HK-2 (cell line): ENCODE results near the gene TMEM26.
"Not testable (repeated sequence)": the region's sequence is repeated elsewhere in the genome, so short reads cannot be mapped to it uniquely, and the experiment has no call there.

Experiments used
- DNase-seq: peaks from one replicate; pipeline ENCODE4 v3.0.0-alpha.2; 2018; ENCODE audit not compliant: unreplicated experiment

The TMEM26 gene

GRCh38 chr10:61399406-61399805 lies 53.8 kb downstream of the TMEM26 start:
- no peak for DNase-seq

- no peak for DNase-seq
Measured at GRCh38 chr10:61398366-61399129, 54.6 kb downstream of the TMEM26 start.

GRCh38 chr10:61397175-61397986 lies 55.8 kb downstream of the TMEM26 start:
- no peak for DNase-seq

- no peak for DNase-seq
Measured at GRCh38 chr10:61391281-61391680, 61.9 kb downstream of the TMEM26 start.

GRCh38 chr10:61390851-61391250 lies 62.3 kb downstream of the TMEM26 start:
- no peak for DNase-seq

- no peak for DNase-seq
Measured at GRCh38 chr10:61389887-61390286, 63.3 kb downstream of the TMEM26 start.

GRCh38 chr10:61388986-61389385 lies 64.2 kb downstream of the TMEM26 start:
- not testable (repeated sequence) for DNase-seq

- no peak for DNase-seq
Measured at GRCh38 chr10:61385231-61386001, 67.8 kb downstream of the TMEM26 start.

GRCh38 chr10:61381153-61381552 lies 72.0 kb downstream of the TMEM26 start:
- DNase-seq: not testable (repeated sequence)

GRCh38 chr10:61378865-61379264 lies 74.3 kb downstream of the TMEM26 start:
- no peak for DNase-seq

- no peak for DNase-seq
Measured at GRCh38 chr10:61376908-61377368, 76.2 kb downstream of the TMEM26 start.

- DNase-seq: no peak
Measured at GRCh38 chr10:61376377-61376776, 76.8 kb downstream of the TMEM26 start.

- DNase-seq: no peak
Measured at GRCh38 chr10:61366365-61366764, 86.8 kb downstream of the TMEM26 start.

- DNase-seq: no peak
Measured at GRCh38 chr10:61364619-61365018, 88.6 kb downstream of the TMEM26 start.

GRCh38 chr10:61363006-61363405 lies 90.2 kb downstream of the TMEM26 start:
- no peak for DNase-seq

GRCh38 chr10:61359452-61359851 lies 93.7 kb downstream of the TMEM26 start:
- DNase-seq: no peak

GRCh38 chr10:61357687-61358086 lies 95.5 kb downstream of the TMEM26 start:
- DNase-seq: no peak
